OCI-LY7 (cell line): Measurements from ENCODE around the gene SAP30BP. TPM values are rescaled to one million over a fixed set of nuclear protein-coding genes. Genes with fewer than 3 reads are reported as not detected.

Source experiments
- BruUV-seq: library from RNA; stranded (reverse); fragments of 400-500 nt; replicated peaks from 2 replicates; lab custom pipeline; 2021; lab: Mats Ljungman, UMichigan
- CTCF ChIA-PET: fragments of 300-600 bp; sonication (Branson Sonifier 250); formaldehyde crosslinking; loops from one replicate; lab custom pipeline; 2022; ENCODE audit warnings: antibody characterized with exemption; ENCODE audit not compliant: unreplicated experiment; lab: Charles Lee
- POLR2A ChIA-PET: fragments of 300-600 bp; sonication (Branson Sonifier 250); formaldehyde crosslinking; loops from one replicate; lab custom pipeline; 2022; ENCODE audit warnings: antibody characterized with exemption; lab: Charles Lee
- DNase-seq: peaks from one replicate; pipeline ENCODE4 v3.0.0-alpha.2; 2015; ENCODE audit warnings: low spot score
- H2AFZ ChIP-seq: fragments of 200-600 bp; sonication (generic), shearing (Covaris generic); 2 replicates; pipeline ENCODE4 v1.6.1; 2014; ENCODE audit warnings: mild to moderate bottlenecking, antibody characterized with exemption, low read length, moderate library complexity
- H3K27ac ChIP-seq: fragments of 200-600 bp; sonication (generic); 2 replicates; pipeline ENCODE4 v1.5.1; 2014; ENCODE audit warnings: mixed run types, low read depth, mild to moderate bottlenecking, moderate library complexity, low read length, inconsistent platforms; ENCODE audit not compliant: poor library complexity, severe bottlenecking
- H3K36me3 ChIP-seq: fragments of 200-600 bp; sonication (generic); 2 replicates; pipeline ENCODE4 v1.6.1; 2014; ENCODE audit warnings: mild to moderate bottlenecking, antibody characterized with exemption, low read length, moderate library complexity, mixed read lengths; ENCODE audit not compliant: insufficient read depth
- H3K4me1 ChIP-seq: fragments of 200-600 bp; sonication (generic); 2 replicates; pipeline ENCODE4 v1.5.1; 2014; ENCODE audit warnings: mild to moderate bottlenecking, low read length; ENCODE audit not compliant: insufficient read depth, poor library complexity, severe bottlenecking
- H3K4me2 ChIP-seq: fragments of 200-600 bp; sonication (generic); 2 replicates; pipeline ENCODE4 v1.6.1; 2014; ENCODE audit warnings: mild to moderate bottlenecking, low read length
- H3K4me3 ChIP-seq: fragments of 200-600 bp; sonication (generic); 2 replicates; pipeline ENCODE4 v1.5.1; 2014; ENCODE audit warnings: mild to moderate bottlenecking, low read depth, low read length; ENCODE audit not compliant: poor library complexity, severe bottlenecking
- H3K79me2 ChIP-seq: fragments of 200-600 bp; sonication (generic); 2 replicates; pipeline ENCODE4 v1.6.1; 2016; ENCODE audit warnings: low read depth, mild to moderate bottlenecking, low read length, moderate library complexity, mixed read lengths; ENCODE audit not compliant: insufficient read depth
- H3K9me2 ChIP-seq: fragments of 200-600 bp; sonication (generic); 2 replicates; pipeline ENCODE4 v1.6.1; 2016; ENCODE audit warnings: mild to moderate bottlenecking, low read length, mixed read lengths; ENCODE audit not compliant: insufficient read depth
- H3K9me3 ChIP-seq: fragments of 200-600 bp; sonication (generic); 2 replicates; pipeline ENCODE4 v1.6.1; 2014; ENCODE audit warnings: mild to moderate bottlenecking, mixed run types, low read length, mixed read lengths
- H4K20me1 ChIP-seq: fragments of 200-600 bp; sonication (generic); 2 replicates; pipeline ENCODE4 v1.6.1; 2014; ENCODE audit warnings: mild to moderate bottlenecking, antibody characterized with exemption, low read length, moderate library complexity, mixed read lengths; ENCODE audit not compliant: insufficient read depth
- EZH2phosphoT487 ChIP-seq: fragments of 200-600 bp; sonication (generic); IDR thresholded peaks from 2 replicates; pipeline ENCODE4 v1.6.1; 2018; ENCODE audit warnings: low read depth, borderline replicate concordance, mild to moderate bottlenecking, mixed run types, antibody characterized with exemption, low read length, moderate library complexity, mixed read lengths
- intact Hi-C: fragments of 100-400 bp; cut with micrococcal nuclease; formaldehyde crosslinking; loops from one replicate; pipeline ENCODE4 v1.10.0; 2022; ENCODE audit not compliant: unreplicated experiment
- total RNA-seq, 2 experiments: library from RNA; depleted of rRNA in 1 of 2; stranded (reverse); fragments of >200 nt in 1 of 2; shearing (Covaris generic) in 1 of 2; gene quantifications; 2 replicates each; pipeline ENCODE4 v1.2.3, GENCODE V29; 2014 to 2022
- TF ChIP-seq, protein P1 (sequence below): fragments of 200-600 bp; sonication (generic); conservative IDR thresholded peaks from 2 replicates; pipeline ENCODE4 v1.5.1; 2014; ENCODE audit warnings: mild to moderate bottlenecking, antibody characterized with exemption, low read length, moderate library complexity, mixed read lengths

SAP30BP gene
- total RNA-seq, 2 experiments from 2014 or later: 127 to 187 TPM

DNA sequence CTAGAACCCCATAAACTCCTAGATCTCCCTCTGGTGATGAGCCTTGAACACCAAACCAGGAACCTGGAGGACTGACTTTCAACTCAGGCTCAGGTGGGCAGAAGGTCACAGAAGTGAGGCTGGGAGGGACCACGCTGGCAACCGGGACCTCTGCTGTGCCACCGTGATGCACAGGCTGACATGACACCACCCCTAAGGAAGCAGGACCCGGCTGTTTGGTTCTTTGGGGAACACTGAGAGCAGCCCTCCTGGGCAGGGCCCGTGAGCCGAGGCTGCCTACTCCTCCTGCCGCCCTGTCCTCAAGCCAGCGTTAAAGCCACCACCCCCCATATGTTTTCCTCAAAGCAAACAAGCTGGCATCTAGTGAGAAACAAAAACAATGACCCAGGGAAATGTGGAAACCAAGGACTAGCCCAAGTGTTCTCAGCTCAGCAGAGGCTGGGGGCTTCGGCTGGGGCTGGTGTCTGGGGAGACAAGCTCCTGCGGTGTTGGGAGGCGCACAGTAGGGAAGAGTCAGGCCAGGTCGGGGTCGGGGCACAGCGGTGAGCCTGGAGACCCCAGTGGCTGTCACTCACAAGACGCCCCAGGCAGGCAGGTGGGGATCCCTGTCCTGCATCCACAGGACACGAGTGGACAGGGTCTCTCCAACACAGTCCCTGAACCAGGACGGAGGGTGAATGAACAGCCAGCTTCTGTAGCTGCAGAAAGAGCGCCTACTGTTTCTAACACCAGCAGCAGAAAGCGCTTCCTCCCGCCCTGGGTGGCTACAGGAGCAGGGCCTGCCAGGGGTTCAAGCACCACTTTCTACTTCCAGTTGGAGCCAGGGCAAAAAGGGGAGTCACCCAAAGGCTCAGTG is 32.2 kb upstream of the SAP30BP start:
- H3K9me3 ChIP-seq: no peaks in the 10 kb centered on the region
- no peaks in the 10 kb centered on the region for H4K20me1 ChIP-seq
- ChIA-PET POLR2A (interaction anchor here (0.8 kb wide), 1 partner anchor 36 kb away, joined by 4 read pairs; no protein-coding TSS in a partner anchor), CTCF (interaction anchor here (0.5 to 0.6 kb wide), 2 partner anchors 12 to 55 kb away, joined by 3 read pairs; no protein-coding TSS in a partner anchor)
- H3K4me1 ChIP-seq: peaks cover 22% of the 10 kb centered on the region
- no peak overlapping the region for H2AFZ ChIP-seq
- DNase-seq: no peak
- no TSS peak for BruUV-seq
- no peak overlapping the region for H3K4me2 ChIP-seq
- no peaks in the 10 kb centered on the region for H3K79me2 ChIP-seq
- peaks cover 11% of the 10 kb centered on the region; the same call in 1 of the 2 replicates for H3K36me3 ChIP-seq
- TF ChIP-seq, protein P1, sequence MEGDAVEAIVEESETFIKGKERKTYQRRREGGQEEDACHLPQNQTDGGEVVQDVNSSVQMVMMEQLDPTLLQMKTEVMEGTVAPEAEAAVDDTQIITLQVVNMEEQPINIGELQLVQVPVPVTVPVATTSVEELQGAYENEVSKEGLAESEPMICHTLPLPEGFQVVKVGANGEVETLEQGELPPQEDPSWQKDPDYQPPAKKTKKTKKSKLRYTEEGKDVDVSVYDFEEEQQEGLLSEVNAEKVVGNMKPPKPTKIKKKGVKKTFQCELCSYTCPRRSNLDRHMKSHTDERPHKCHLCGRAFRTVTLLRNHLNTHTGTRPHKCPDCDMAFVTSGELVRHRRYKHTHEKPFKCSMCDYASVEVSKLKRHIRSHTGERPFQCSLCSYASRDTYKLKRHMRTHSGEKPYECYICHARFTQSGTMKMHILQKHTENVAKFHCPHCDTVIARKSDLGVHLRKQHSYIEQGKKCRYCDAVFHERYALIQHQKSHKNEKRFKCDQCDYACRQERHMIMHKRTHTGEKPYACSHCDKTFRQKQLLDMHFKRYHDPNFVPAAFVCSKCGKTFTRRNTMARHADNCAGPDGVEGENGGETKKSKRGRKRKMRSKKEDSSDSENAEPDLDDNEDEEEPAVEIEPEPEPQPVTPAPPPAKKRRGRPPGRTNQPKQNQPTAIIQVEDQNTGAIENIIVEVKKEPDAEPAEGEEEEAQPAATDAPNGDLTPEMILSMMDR: no peak
- no peak for TF ChIP-seq EZH2phosphoT487
- no peaks in the 10 kb centered on the region for H3K9me2 ChIP-seq
- H3K27ac ChIP-seq: no peak overlapping the region
- intact Hi-C loops: loop anchor here (5.0 kb wide), 1 partner anchor 32 kb away; the partner anchor contains the start of genes RECQL5 and SAP30BP
- H3K4me3 ChIP-seq: no peak overlapping the region

DNA sequence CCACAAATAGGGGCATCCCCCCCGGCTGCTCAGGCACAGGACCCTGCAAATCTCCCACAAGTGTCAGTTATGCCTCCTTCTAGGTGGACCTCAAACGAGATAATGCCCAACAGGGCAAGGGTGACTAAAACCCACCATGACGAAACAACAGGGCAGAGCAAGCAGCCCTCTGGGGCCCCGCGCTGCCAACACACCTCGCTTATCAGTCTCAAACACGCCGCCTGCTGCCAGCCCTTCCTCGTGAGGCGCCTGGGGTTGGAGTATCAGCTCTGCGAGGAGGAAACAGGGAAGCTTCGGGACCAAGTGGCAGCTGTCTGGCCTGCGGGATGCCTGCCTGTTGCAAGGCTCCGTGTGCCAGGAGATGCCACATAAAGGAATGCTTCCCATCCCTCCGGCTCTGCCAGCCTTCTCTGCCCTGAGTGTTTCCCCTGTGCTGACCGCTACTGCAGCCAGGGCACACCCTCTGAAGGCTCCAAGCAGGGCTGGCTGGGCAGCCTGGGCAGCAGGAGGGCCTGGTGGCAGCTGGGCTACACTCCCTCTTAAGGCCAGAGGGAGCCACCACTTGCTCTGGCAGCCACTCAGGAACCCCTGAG is 31.4 kb upstream of the SAP30BP start:
- intact Hi-C loops: no loop called here
- no peaks in the 10 kb centered on the region for H4K20me1 ChIP-seq
- H3K27ac ChIP-seq: no peak overlapping the region
- H3K4me1 ChIP-seq: peaks cover 22% of the 10 kb centered on the region
- no peak overlapping the region for H2AFZ ChIP-seq
- ChIA-PET CTCF (interaction anchor here (0.5 to 0.6 kb wide), 2 partner anchors 13 to 54 kb away, joined by 3 read pairs; no protein-coding TSS in a partner anchor), POLR2A (interaction anchor here (0.8 kb wide), 1 partner anchor 37 kb away, joined by 4 read pairs; no protein-coding TSS in a partner anchor)
- no peaks in the 10 kb centered on the region for H3K9me2 ChIP-seq
- H3K4me2 ChIP-seq: no peak overlapping the region
- H3K9me3 ChIP-seq: no peaks in the 10 kb centered on the region
- BruUV-seq: no TSS peak
- no peak for TF ChIP-seq EZH2phosphoT487
- TF ChIP-seq, protein P1: no peak
- no peak overlapping the region for H3K4me3 ChIP-seq
- H3K79me2 ChIP-seq: no peaks in the 10 kb centered on the region
- H3K36me3 ChIP-seq: peaks cover 5% of the 10 kb centered on the region; the same call in 1 of the 2 replicates
- DNase-seq: no peak
